GM18505 (cell line): ENCODE measurements around the gene WIPF3.
"Not testable (repeated sequence)": the region's sequence is repeated elsewhere in the genome, so short reads cannot be mapped to it uniquely, and the experiment has no call there.

Source experiments
- ATAC-seq: cut with Tn5 transposase; IDR thresholded peaks from one replicate; pipeline ENCODE4 v1.9.1; 2021; ENCODE audit not compliant: unreplicated experiment
- POLR2A ChIP-seq: IDR thresholded peaks from 4 replicates; pipeline ENCODE4 v1.6.1; 2011; ENCODE audit warnings: borderline replicate concordance; ENCODE audit not compliant: insufficient read depth, insufficient read length; ENCODE audit errors: extremely low read depth

WIPF3 gene

DNA sequence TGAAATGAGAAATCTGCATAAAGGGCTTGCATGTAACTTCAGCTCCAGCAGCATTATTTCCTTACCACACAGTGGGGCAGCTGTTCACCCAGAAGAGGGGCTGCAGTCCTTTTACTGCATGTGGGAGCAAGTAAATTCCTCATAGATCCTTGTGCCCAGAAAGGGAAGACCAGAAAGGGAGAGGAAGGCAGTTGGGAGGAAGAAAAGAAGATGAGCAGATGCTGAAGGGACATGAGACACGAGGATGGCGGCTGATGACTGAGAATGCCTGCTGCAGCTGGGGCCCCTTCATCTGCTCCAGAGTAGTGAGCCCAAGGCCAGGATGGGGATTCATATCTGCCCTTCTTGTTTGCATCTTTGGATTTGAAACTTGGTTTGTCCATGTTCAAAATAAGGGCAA is 80.5 kb downstream of the WIPF3 start:
- TF ChIP-seq POLR2A = no peak
- ATAC-seq = no peak

DNA sequence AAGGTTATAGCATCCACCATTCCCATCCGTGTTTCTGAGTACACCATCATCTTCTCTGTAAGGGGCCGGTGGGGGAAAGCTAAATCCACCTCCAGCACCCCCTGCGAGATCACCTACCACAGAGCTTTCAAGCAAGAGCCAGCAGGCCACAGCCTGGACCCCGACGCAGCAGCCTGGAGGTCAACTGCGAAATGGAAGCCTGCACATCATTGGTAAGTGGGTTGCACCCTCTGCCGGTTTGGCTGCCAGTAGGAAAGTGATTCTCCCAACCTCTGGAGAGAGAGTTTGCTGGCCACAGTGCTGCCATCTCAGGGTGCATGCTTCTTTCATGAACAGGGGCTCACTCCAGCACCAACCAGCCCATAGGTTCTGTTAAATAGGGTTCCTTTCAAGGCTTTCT is 81.7 kb downstream of the WIPF3 start:
- no peak for ATAC-seq

DNA sequence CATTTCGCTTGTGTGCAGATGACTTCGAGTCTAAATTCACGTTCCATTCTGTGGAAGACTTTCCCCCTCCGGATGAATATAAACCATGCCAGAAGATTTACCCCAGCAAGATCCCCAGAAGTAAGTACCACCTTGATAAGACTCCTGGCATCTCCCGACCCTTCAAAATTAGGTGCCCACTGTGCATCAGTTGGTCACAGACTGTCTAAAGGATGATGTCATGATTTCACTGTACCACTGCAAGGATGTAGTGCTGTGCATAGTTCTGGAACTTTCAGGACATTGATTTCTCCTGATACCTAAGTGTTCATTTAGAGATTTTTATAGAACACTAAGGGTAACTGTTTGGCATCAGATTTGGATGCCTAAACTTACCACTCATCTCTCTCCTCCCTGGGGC is 83.0 kb downstream of the WIPF3 start:
- TF ChIP-seq POLR2A = no peak
- no peak for ATAC-seq

More for the DNA sequence above, 81.7 kb downstream of the WIPF3 start:
- TF ChIP-seq POLR2A = no peak

DNA sequence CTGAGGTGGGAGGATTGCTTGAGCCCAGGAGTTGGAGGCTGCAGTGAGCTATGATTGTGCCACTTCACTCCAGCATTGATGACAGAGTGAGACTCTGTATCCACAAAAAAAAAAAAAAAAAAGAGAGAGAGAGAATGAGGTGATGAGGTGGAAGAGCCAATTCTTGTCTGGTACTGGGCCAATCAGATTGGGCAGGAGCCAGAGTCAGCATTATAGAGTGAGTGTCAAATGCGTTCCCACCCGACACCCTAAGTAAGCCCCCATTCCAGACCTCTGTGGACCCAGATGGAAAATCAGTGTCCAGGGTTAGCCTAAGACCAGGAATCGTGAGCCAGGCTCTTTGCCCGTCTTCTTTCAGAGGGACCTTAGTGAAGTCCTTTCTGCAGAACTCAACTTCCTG is 83.9 kb downstream of the WIPF3 start:
- no peak for TF ChIP-seq POLR2A
- ATAC-seq = no peak

DNA sequence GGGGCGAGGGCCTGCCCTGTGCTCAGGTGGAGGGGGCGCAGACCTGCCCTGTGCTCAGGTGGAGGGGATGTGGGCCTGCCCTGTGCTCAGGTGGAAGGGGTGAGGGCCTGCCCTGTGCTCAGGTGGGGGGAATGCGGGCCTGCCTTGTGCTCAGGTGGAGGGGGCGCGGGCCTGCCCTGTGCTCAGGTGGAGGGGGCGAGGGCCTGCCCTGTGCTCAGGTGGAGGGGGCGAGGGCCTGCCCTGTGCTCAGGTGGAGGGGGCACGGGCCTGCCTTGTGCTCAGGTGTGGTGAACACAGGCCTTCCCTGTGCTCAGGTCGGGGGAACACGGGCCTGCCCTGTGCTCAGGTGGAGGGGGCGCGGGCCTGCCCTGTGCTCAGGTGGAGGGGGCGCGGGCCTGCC is 84.5 kb downstream of the WIPF3 start:
- not testable (repeated sequence) for ATAC-seq

DNA sequence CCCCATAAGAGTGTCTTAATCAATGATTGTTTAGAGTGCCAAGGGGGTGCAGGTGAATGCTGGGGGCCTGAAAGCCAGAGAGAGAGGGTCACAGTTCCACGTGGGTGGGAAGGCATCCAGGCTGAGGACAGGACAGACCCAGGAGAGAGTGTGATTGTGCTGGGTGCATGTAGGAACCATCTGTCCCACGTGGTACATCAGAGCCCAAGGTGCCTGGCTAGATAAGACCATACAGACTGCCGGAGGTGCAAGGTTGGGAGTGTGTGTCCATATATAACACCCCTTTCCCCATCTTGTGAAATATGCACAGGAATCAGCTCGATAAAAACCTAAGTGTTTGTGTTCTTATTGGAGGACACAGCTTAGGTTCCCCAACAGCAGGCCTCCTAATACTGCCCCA is 85.5 kb downstream of the WIPF3 start:
- no peak for ATAC-seq
- no peak for TF ChIP-seq POLR2A

DNA sequence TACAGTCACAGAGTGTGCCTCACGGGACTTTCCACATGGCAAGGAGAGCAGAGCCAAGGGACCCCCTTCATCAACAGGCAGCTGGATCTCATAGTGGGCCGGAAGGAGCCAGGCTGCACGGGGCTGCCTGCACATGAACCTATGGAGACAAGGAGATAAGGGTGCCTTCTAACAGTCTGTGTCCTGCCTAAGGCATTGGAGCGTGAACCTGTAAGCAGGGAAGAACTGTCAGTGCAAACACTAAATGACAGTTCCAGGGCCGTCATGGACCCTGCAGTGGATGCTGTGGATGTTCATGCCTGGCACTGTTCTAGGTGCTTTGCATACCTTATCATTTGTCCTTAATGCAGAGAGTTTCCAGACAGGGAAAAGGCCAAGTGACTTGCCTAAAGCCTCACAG is 85.9 kb downstream of the WIPF3 start:
- TF ChIP-seq POLR2A = no peak
- no peak for ATAC-seq

DNA sequence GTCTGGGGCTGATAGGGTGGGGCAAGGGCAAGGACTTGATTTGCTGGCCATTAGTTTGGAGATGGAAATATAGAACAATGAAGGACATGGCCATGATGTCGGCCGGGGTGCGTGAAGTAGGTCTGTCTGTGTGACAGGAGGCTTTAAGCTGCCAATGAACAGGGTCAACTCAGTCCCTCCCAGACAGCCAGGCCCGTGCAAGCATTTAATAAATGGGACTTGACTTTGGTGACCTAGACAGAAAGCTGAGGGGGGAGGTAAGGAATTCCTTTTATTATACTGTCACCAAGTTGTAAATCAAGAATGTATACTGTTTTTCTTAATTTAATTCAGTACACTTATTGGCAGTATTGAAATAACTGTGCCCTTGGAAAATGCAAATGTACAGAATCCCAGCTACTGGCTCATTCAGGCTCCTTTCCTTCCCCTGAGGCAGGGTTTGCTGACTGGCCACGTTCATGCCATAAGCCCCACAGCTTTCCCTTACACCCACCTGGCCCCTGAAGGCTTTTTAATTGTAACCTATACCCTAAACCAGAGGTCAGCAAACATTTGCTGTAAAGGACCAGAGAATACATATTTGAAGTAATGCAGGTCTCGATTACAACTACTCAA is 87.2 kb downstream of the WIPF3 start:
- ATAC-seq = no peak
- TF ChIP-seq POLR2A = no peak

DNA sequence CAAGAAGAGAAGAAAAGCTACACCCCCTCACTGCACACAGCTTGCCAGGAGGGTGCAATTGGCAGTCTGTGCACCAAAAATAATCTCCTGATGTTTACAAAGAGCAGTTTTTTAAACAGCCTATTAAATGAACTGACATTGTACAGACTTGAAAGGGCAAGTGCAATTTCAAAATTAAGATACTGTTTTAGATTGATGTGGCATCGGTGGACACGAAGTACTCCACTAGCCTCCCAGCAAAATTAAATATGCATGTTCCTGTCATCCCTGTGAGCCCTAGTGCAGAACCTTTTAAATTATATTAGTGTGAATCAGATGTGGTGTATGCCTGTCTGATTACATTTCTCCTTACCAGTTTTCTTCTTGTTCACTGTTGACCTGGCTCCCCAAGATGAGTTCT is 87.9 kb downstream of the WIPF3 start:
- no peak for TF ChIP-seq POLR2A
- ATAC-seq = no peak

DNA sequence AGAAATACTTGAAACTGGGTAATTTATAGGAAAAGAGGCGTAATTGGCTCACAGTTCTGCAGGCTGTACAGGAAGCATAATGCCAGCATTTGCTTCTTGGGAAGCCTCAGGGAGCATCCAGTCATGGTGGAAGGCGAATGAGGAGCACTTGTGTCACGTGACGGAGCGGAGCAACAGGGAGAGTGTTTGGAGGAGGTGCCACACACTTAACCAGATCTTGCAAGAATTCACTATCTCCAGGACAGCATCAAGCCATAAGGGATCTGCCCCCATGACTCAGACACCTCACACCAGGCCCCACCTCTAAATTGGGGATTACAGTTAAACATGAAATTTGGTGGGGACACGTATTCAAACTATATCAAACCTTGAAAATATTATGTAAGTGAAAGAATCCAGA is 89.3 kb downstream of the WIPF3 start:
- no peak for ATAC-seq
- no peak for TF ChIP-seq POLR2A

DNA sequence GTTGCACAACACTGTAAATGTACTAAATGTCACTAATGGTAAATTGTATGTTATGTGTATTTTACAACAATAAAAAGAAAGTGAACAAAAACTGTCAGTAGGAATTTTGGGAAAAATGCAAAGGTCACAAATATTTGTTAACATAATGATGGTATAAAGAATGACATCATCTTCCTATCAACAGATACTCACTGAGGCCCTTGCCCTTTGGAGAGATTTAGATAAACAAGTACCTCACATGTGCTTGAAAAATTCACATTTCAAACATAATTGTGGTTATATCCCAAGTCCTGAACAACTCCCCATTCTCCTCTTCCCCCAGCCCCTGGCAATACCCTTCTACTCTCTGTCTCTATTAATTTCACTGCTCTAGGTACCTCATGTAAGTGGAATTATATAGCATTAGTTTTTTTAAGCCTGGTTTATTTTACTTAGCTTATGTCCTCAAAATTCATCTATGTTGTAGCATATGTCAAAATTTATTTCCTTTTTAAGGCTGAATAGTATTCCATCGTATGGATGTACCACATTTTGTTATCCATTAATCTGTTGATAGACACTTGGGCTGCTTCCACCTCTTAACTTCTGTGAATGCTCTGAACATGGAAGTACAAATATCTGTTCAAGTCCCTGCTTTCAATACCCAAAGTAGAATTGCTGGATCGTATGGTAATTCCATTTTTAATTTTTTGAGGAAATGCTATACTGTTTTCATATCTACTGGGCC is 90.5 kb downstream of the WIPF3 start:
- no peak for ATAC-seq
- no peak for TF ChIP-seq POLR2A

DNA sequence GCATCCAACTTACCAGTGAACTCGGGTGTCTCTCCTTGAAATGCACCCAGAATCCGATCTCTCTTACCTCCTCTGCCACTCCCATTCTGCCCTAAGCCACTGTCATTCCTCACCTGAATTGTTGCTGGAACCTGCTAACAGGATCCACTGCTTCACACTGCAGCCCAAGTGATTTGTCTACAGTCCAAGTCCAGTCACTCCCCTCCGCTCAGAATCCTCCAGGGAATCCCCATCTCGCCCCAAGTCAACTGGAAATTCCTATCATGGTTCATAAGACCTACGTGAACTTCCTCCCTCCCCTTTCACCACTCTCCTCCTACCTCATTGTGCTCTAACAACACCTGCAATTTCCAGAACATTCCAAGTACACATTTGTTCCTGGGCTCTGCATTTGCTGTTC is 92.0 kb downstream of the WIPF3 start:
- no peak for TF ChIP-seq POLR2A
- ATAC-seq = no peak

DNA sequence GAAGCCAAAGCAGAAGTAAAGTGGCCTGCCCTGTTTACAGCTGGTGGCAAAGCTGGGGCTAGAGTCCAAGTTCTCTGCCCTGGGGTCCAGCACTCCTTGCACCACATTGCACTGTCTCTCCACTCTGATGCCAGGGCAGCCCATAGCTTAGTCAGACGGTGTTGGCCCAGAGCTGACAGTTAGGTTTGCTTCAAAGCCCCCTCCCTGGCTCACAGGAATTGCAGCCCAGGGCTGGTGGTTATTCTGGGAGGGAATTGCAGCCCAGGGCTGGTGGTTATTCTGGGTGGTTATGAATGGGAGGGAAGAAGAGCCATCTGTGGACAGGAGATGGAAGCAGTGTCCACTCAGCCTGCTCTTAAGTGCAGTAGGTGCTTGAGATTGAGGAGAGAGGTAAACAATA is 94.4 kb downstream of the WIPF3 start:
- TF ChIP-seq POLR2A = no peak
- ATAC-seq = no peak

DNA sequence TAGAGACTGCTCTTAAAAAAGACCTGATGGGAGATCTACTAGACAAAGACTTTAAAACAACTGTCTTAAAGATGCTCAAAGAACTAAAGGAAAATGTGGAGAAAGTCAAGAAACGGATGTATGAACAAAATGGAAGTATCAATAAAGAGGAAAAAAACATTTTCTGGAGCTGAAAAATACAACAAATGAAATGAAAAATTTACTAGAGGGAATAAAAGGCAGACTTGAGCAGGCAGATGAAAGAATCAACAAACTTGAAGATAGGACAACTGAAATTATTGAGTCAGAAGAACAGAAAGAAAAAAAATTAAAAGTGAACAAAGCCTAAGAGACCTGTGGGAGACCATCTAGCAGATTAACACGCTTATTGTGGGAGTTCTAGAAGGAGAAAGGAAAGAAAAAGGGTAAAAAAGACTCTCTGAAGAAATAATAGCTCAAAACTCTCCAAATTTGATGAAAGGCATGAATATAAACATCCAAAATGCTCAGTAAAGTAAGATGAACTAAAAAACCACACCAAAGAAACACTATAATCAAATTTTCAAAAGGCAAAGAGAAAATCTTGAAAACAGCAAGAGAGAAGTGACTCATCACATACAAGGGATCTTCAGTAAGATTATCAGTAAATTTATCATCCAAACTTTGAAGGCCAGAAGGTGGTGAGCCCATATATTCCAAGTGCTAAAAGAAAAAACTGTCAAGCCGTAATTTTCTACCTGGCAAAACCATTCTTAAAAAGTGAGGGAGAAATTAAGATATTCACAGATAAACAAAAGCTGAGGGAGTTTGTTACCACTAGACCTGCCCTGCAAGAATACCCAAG is 100.1 kb downstream of the WIPF3 start:
- no peak for TF ChIP-seq POLR2A
- no peak for ATAC-seq
